Endothelial cell of umbilical vein (primary cell): ENCODE measurements around the gene CEP295NL.

Source experiments
- EZH2 ChIP-seq: IDR thresholded peaks from 2 replicates; pipeline ENCODE4 v1.6.1; 2012; ENCODE audit warnings: borderline replicate concordance, low read depth, mild to moderate bottlenecking, moderate library complexity, low read length, inconsistent platforms; ENCODE audit not compliant: severe bottlenecking
- FOS ChIP-seq: IDR thresholded peaks from 2 replicates; pipeline ENCODE4 v1.6.1; 2011; ENCODE audit warnings: mild to moderate bottlenecking, low read length, moderate library complexity, borderline replicate concordance; ENCODE audit not compliant: insufficient read depth
- GATA2 ChIP-seq: IDR thresholded peaks from 2 replicates; pipeline ENCODE4 v1.7.0; 2011; ENCODE audit warnings: low read depth, mild to moderate bottlenecking, moderate library complexity, mixed read lengths, low read length; ENCODE audit not compliant: insufficient read length, insufficient read depth
- JUN ChIP-seq: IDR thresholded peaks from 2 replicates; pipeline ENCODE4 v1.6.1; 2011; ENCODE audit warnings: borderline replicate concordance, low read depth; ENCODE audit not compliant: insufficient read length, insufficient read depth
- MYC ChIP-seq: IDR thresholded peaks from one replicate; pipeline ENCODE4 v1.6.1; 2011; ENCODE audit warnings: mild to moderate bottlenecking, low read depth, low read length
- POLR2A ChIP-seq: IDR thresholded peaks from 2 replicates; pipeline ENCODE4 v1.6.1; 2012; ENCODE audit warnings: low read depth, mild to moderate bottlenecking, control low read depth, low read length
- POLR2AphosphoS5 ChIP-seq: IDR thresholded peaks from 2 replicates; pipeline ENCODE4 v1.6.1; 2012; ENCODE audit warnings: low read depth, mild to moderate bottlenecking, control low read depth, low read length, moderate library complexity; ENCODE audit not compliant: insufficient read depth
- TF ChIP-seq, protein P1 (sequence below), 2 donors: IDR thresholded peaks; 1 replicate in 1 of 2; 2 replicates in 1 of 2; pipeline ENCODE4 v1.5.1; 2011; ENCODE audit warnings: low read length in 2 of 2, mild to moderate bottlenecking in 2 of 2, moderate library complexity in 2 of 2, control low read depth in 1 of 2, inconsistent platforms in 1 of 2, low read depth in 1 of 2; ENCODE audit not compliant: insufficient read depth in 1 of 2; ENCODE audit errors: extremely low read depth in 1 of 2
- TF ChIP-seq, protein P2 (sequence below): IDR thresholded peaks from 2 replicates; pipeline ENCODE4 v1.6.1; 2011; ENCODE audit not compliant: insufficient read depth, insufficient read length

DNA sequence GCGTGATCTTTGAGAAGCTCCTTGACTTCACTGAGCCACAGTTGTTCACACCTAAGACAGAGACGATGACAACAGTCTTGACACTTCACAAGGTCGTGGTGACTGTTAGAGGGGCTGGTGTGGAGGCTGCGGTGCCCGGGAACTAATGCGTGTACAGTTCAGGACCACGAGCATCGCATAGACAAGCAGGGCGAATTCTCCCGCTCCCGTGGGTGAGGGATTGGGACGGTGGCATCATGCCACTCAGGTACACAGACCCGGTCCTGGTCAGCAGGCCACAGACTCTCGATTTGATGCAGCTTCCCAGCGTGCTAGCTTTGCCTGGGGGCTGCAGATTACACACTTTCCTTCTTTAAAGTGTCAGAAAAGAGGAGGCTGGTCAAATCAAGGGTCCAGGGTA lies 24.7 kb downstream of the CEP295NL start:
- TF ChIP-seq EZH2 (no peak), POLR2A (no peak), POLR2AphosphoS5 (no peak), MYC (no peak), FOS (no peak), GATA2 (no peak), JUN (no peak)
- TF ChIP-seq, protein P1, sequence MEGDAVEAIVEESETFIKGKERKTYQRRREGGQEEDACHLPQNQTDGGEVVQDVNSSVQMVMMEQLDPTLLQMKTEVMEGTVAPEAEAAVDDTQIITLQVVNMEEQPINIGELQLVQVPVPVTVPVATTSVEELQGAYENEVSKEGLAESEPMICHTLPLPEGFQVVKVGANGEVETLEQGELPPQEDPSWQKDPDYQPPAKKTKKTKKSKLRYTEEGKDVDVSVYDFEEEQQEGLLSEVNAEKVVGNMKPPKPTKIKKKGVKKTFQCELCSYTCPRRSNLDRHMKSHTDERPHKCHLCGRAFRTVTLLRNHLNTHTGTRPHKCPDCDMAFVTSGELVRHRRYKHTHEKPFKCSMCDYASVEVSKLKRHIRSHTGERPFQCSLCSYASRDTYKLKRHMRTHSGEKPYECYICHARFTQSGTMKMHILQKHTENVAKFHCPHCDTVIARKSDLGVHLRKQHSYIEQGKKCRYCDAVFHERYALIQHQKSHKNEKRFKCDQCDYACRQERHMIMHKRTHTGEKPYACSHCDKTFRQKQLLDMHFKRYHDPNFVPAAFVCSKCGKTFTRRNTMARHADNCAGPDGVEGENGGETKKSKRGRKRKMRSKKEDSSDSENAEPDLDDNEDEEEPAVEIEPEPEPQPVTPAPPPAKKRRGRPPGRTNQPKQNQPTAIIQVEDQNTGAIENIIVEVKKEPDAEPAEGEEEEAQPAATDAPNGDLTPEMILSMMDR (IDR thresholded peaks at IDR 0.05; ENCODE audit: extremely low read depth in 1 of 2, insufficient read depth in 1 of 2, low read depth in 1 of 2, low read length in 2 of 2) = no peak
- TF ChIP-seq, protein P2, sequence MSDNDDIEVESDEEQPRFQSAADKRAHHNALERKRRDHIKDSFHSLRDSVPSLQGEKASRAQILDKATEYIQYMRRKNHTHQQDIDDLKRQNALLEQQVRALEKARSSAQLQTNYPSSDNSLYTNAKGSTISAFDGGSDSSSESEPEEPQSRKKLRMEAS = no peak
